Endothelial cell of umbilical vein (primary cell): ENCODE data around the gene PHACTR1. TPM values are rescaled to one million over a fixed set of nuclear protein-coding genes. Genes with fewer than 3 reads are reported as not detected.

Source experiments
- BruUV-seq: library from RNA; stranded (reverse); fragments of 400-500 nt; replicated peaks from 2 replicates; lab custom pipeline; 2021; lab: Mats Ljungman, UMichigan
- CTCF ChIA-PET: fragments of 300-600, 350-600 bp; sonication (Branson Sonifier 250); formaldehyde crosslinking; loops from one replicate; lab custom pipeline; 2021; ENCODE audit warnings: antibody characterized with exemption, inconsistent platforms; lab: Charles Lee
- POLR2A ChIA-PET: fragments of 300-600, 350-600 bp; sonication (Branson Sonifier 250); formaldehyde crosslinking; loops from one replicate; lab custom pipeline; 2021; ENCODE audit warnings: antibody characterized with exemption, inconsistent platforms; lab: Charles Lee
- DNase-seq: peaks from one replicate; pipeline ENCODE4 v3.0.0-alpha.2; 2011; ENCODE audit warnings: low read depth, low spot score
- FAIRE-seq: peaks from 2 replicates; lab custom pipeline; 2011; peaks lifted over from hg19 to GRCh38; lab: Jason Lieb, UNC
- H2AFZ ChIP-seq: 2 replicates; pipeline ENCODE4 v1.6.0; 2012; ENCODE audit warnings: low read depth, low read length, control low read depth, inconsistent platforms
- H3K27ac ChIP-seq: 2 replicates; pipeline ENCODE4 v1.5.1; 2011; ENCODE audit warnings: low read depth, mild to moderate bottlenecking, control low read depth, low read length, moderate library complexity; ENCODE audit not compliant: insufficient read depth
- H3K27me3 ChIP-seq, 2 experiments: 2 replicates each; pipeline versions ENCODE4 v1.6.0 to v1.6.1; 2011; ENCODE audit warnings: low read length in 2 of 2, mixed read lengths in 1 of 2; ENCODE audit not compliant: control insufficient read depth in 2 of 2, insufficient read depth in 2 of 2
- H3K36me3 ChIP-seq, 2 experiments: 2 replicates in 1 of 2; 3 replicates in 1 of 2; pipeline ENCODE4 v1.5.1; 2011; ENCODE audit warnings: low read length in 2 of 2, mild to moderate bottlenecking in 1 of 2, moderate library complexity in 1 of 2; ENCODE audit not compliant: control insufficient read depth in 2 of 2, insufficient read depth in 2 of 2; ENCODE audit errors: extremely low read depth in 1 of 2
- H3K4me1 ChIP-seq: 3 replicates; pipeline ENCODE4 v1.5.1; 2011; ENCODE audit warnings: mild to moderate bottlenecking, low read length; ENCODE audit not compliant: control insufficient read depth, insufficient read depth; ENCODE audit errors: extremely low read depth
- H3K4me2 ChIP-seq: 2 replicates; pipeline ENCODE4 v1.6.1; 2011; ENCODE audit warnings: low read length, control low read depth, mixed read lengths; ENCODE audit not compliant: insufficient read depth
- H3K4me3 ChIP-seq, 3 experiments: fragments of 200-600 bp in 1 of 3; sonication (generic), shearing (Covaris generic) in 1 of 3; replicated peaks in 1 of 3; 2 replicates each; pipeline ENCODE4 v1.5.1; 2011 to 2016; ENCODE audit warnings: control low read depth in 3 of 3, low read length in 3 of 3, mild to moderate bottlenecking in 2 of 3, inconsistent platforms in 1 of 3, low read depth in 1 of 3, moderate library complexity in 1 of 3; ENCODE audit not compliant: insufficient read depth in 1 of 3
- H3K79me2 ChIP-seq: 2 replicates; pipeline ENCODE4 v1.6.0; 2012; ENCODE audit warnings: low read length, inconsistent platforms; ENCODE audit not compliant: control insufficient read depth, insufficient read depth
- H3K9ac ChIP-seq: replicated peaks from 2 replicates; pipeline ENCODE3; 2011; ENCODE audit warnings: low read length, control low read depth; ENCODE audit not compliant: insufficient read depth; ENCODE audit errors: extremely low read depth
- H3K9me1 ChIP-seq: replicated peaks from 3 replicates; pipeline ENCODE4 v1.6.0; 2011; ENCODE audit warnings: mild to moderate bottlenecking, low read length; ENCODE audit not compliant: control insufficient read depth, insufficient read depth; ENCODE audit errors: extremely low read depth
- H3K9me3 ChIP-seq: replicated peaks from 2 replicates; pipeline ENCODE4 v1.5.1; 2012; ENCODE audit warnings: low read length, inconsistent platforms; ENCODE audit not compliant: control insufficient read depth, insufficient read depth
- H4K20me1 ChIP-seq: replicated peaks from 2 replicates; pipeline ENCODE3; 2011; ENCODE audit warnings: mild to moderate bottlenecking, low read length; ENCODE audit not compliant: control insufficient read depth, insufficient read depth; ENCODE audit errors: extremely low read depth
- EZH2 ChIP-seq: IDR thresholded peaks from 2 replicates; pipeline ENCODE4 v1.6.1; 2012; ENCODE audit warnings: borderline replicate concordance, low read depth, mild to moderate bottlenecking, moderate library complexity, low read length, inconsistent platforms; ENCODE audit not compliant: severe bottlenecking
- FOS ChIP-seq: IDR thresholded peaks from 2 replicates; pipeline ENCODE4 v1.6.1; 2011; ENCODE audit warnings: mild to moderate bottlenecking, low read length, moderate library complexity, borderline replicate concordance; ENCODE audit not compliant: insufficient read depth
- GATA2 ChIP-seq: IDR thresholded peaks from 2 replicates; pipeline ENCODE4 v1.7.0; 2011; ENCODE audit warnings: low read depth, mild to moderate bottlenecking, moderate library complexity, mixed read lengths, low read length; ENCODE audit not compliant: insufficient read length, insufficient read depth
- JUN ChIP-seq: IDR thresholded peaks from 2 replicates; pipeline ENCODE4 v1.6.1; 2011; ENCODE audit warnings: borderline replicate concordance, low read depth; ENCODE audit not compliant: insufficient read length, insufficient read depth
- MAX ChIP-seq: IDR thresholded peaks from 2 replicates; pipeline ENCODE4 v1.6.1; 2011; ENCODE audit not compliant: insufficient read depth, insufficient read length
- MYC ChIP-seq: IDR thresholded peaks from one replicate; pipeline ENCODE4 v1.6.1; 2011; ENCODE audit warnings: mild to moderate bottlenecking, low read depth, low read length
- POLR2A ChIP-seq: IDR thresholded peaks from 2 replicates; pipeline ENCODE4 v1.6.1; 2012; ENCODE audit warnings: low read depth, mild to moderate bottlenecking, control low read depth, low read length
- POLR2AphosphoS5 ChIP-seq: IDR thresholded peaks from 2 replicates; pipeline ENCODE4 v1.6.1; 2012; ENCODE audit warnings: low read depth, mild to moderate bottlenecking, control low read depth, low read length, moderate library complexity; ENCODE audit not compliant: insufficient read depth
- dilution Hi-C: fragments of 300-500 bp; cut with MboI; formaldehyde crosslinking; loops from one replicate; pipeline ENCODE4 v1.15.0; 2019; ENCODE audit warnings: low sequenced_read_pairs; ENCODE audit not compliant: extremely low pct_ligation_motif_present
- intact Hi-C: fragments of 100-400 bp; cut with micrococcal nuclease; formaldehyde crosslinking; loops from one replicate; pipeline ENCODE4 v1.10.0; 2022
- polyA plus RNA-seq, 4 experiments: library from polyadenylated mRNA; depleted of rRNA in 3 of 4; stranded (reverse) in 3 of 4; unstranded in 1 of 4; fragments of >200 nt; gene quantifications; 2 replicates each; pipeline versions ENCODE4 v1.2.1 to v1.2.3, GENCODE V29; 2011 to 2012; ENCODE audit warnings: missing spikeins in 1 of 4
- total RNA-seq: library from RNA; stranded (reverse); gene quantifications from 2 replicates; pipeline ENCODE4 v1.2.3, GENCODE V29; 2021
- TF ChIP-seq, protein P1 (sequence below), 2 donors: IDR thresholded peaks; 1 replicate in 1 of 2; 2 replicates in 1 of 2; pipeline ENCODE4 v1.5.1; 2011; ENCODE audit warnings: low read length in 2 of 2, mild to moderate bottlenecking in 2 of 2, moderate library complexity in 2 of 2, control low read depth in 1 of 2, inconsistent platforms in 1 of 2, low read depth in 1 of 2; ENCODE audit not compliant: insufficient read depth in 1 of 2; ENCODE audit errors: extremely low read depth in 1 of 2

PHACTR1 gene
- total and polyA plus RNA-seq, 2 donors (not counting 3 experiments of a cell fraction or from before 2014, with no cell fraction given), result 2.4 to 23.2 TPM

- H3K9me1 ChIP-seq, result no peaks in the 10 kb centered on the region
- POLR2A ChIA-PET, result no interaction called here
- H3K4me1 ChIP-seq, result no peaks in the 10 kb centered on the region
- H3K4me3 ChIP-seq, result no peak overlapping the region
- H3K4me2 ChIP-seq, result no peak overlapping the region
- H2AFZ ChIP-seq, result no peak overlapping the region
- dilution Hi-C loops, result no loop called here
- H3K9me3 ChIP-seq, result no peaks in the 10 kb centered on the region
- CTCF ChIA-PET, result interaction anchor here (1.3 kb wide), 1 partner anchor 12 kb away, joined by 5 read pairs; no protein-coding TSS in a partner anchor
- no peaks in the 10 kb centered on the region for H3K36me3 ChIP-seq
- FAIRE-seq (no peak), DNase-seq (no peak)
- TF ChIP-seq JUN, result no peak
- no peak for TF ChIP-seq MAX
- no peak for TF ChIP-seq GATA2
- TF ChIP-seq POLR2A, result no peak
- TF ChIP-seq EZH2, result no peak
- no peak for TF ChIP-seq MYC
- TF ChIP-seq POLR2AphosphoS5, result no peak
- TF ChIP-seq, protein P1, sequence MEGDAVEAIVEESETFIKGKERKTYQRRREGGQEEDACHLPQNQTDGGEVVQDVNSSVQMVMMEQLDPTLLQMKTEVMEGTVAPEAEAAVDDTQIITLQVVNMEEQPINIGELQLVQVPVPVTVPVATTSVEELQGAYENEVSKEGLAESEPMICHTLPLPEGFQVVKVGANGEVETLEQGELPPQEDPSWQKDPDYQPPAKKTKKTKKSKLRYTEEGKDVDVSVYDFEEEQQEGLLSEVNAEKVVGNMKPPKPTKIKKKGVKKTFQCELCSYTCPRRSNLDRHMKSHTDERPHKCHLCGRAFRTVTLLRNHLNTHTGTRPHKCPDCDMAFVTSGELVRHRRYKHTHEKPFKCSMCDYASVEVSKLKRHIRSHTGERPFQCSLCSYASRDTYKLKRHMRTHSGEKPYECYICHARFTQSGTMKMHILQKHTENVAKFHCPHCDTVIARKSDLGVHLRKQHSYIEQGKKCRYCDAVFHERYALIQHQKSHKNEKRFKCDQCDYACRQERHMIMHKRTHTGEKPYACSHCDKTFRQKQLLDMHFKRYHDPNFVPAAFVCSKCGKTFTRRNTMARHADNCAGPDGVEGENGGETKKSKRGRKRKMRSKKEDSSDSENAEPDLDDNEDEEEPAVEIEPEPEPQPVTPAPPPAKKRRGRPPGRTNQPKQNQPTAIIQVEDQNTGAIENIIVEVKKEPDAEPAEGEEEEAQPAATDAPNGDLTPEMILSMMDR (IDR thresholded peaks at IDR 0.05; ENCODE audit: extremely low read depth in 1 of 2, insufficient read depth in 1 of 2, low read depth in 1 of 2, low read length in 2 of 2), result no peak
- TF ChIP-seq FOS, result no peak
- H3K27ac ChIP-seq, result no peak overlapping the region
- no peak overlapping the region for H3K9ac ChIP-seq
- no peaks in the 10 kb centered on the region for H3K27me3 ChIP-seq
- BruUV-seq, result no TSS peak
- intact Hi-C loops, result no loop called here
- H3K79me2 ChIP-seq, result no peaks in the 10 kb centered on the region
- H4K20me1 ChIP-seq, result no peaks in the 10 kb centered on the region
Observed at GRCh38 chr6:13076575-13076974, 360.0 kb downstream of the PHACTR1 start.
